ENCODE data around the gene EVI5L.
A peak's percentile ranks its signal among the peaks of the same experiment; 100 is the strongest.

Gene EVI5L

GRCh38 chr19:7818806-7819205, 11.2 kb upstream of the EVI5L start:
- no peak for DNase-seq

- no peak for DNase-seq
Measured at GRCh38 chr19:7819337-7819736, 10.7 kb upstream of the EVI5L start.

GRCh38 chr19:7820588-7820987, 9.4 kb upstream of the EVI5L start:
- DNase-seq, result no peak

DNA sequence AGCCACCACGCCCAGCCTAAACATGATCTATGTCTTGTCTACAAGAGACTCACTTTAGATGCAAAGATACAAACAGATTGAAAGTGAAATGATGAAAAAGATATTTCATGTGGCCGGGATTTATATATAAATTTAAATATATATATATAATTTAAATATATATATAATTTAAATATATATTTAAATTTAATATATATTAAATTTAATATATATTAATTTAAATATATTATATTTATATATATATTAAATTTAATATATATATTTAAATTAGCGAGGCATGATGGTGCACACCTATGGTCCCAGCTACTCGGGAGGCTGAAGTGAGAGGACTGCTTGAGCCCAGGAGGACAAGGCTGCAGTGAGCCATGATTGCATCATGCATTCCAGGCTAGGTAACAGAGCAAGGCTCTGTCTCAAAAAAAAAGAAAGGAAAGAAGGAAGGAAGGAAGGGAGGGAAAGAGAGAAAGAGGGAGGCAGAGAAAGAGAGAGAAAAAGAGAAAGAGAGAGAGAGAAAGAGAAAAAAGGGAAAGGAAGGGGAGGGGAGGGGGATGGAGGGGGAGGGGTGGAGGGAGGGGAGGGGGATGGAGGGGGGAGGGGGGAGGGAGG, 7.0 kb upstream of the EVI5L start:
- no peak for DNase-seq

DNA sequence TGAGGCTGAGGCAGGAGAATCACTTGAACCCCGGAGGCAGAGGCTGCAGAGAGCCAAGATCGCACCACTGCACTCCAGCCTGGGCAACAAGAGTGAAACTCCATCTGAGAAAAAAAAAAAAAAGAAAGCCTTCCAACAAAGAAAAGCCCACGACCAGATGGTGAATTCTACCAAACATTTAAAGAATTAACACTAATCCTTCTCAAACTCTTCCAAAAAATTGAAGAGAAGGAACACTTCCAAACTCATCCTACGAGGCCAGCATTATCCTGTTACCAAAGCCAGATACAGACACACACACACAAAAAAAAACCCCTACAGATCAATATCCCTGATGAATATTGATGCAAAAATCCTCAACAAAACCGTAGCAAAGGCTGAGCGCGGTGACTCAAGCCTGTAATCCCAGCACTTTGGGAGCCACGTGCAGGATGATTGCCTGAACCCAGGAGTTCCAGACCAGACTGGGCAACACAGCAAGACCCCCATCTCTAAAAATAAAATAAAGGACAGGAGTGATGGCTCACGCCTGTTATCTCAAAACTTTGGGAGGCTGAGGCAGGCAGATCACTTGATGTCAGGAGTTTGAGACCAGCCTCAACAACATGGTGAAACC, 6.2 kb upstream of the EVI5L start:
- peak; percentile 26 for DNase-seq

DNA sequence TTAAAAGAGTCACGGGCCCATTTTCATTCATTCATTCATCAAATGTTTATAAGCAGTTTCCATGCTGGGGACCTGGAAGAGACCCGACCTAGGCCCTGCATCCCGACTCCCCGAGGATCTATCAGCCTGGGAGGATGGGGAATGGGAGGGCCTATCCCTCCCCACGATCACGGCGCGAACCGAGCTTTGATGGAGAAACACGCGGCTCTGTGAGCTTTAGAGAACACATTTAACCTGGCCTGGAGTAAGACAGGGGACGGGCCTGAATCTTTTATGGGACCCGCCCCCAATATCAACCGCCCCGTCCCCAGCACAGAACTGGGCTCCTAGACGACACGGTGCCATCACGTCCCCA, 875 bp upstream of the EVI5L start:
- DNase-seq, result no peak

- no peak for DNase-seq
Measured at GRCh38 chr19:7830272-7830771, 304 bp downstream of the EVI5L start.

- no peak for DNase-seq
Measured at GRCh38 chr19:7830823-7831222, 805 bp downstream of the EVI5L start.

- peak; percentile 45 for DNase-seq
Measured at GRCh38 chr19:7831452-7831851, 1.4 kb downstream of the EVI5L start.

- DNase-seq, result no peak
Measured at GRCh38 chr19:7832009-7832408, 2.0 kb downstream of the EVI5L start.

DNA sequence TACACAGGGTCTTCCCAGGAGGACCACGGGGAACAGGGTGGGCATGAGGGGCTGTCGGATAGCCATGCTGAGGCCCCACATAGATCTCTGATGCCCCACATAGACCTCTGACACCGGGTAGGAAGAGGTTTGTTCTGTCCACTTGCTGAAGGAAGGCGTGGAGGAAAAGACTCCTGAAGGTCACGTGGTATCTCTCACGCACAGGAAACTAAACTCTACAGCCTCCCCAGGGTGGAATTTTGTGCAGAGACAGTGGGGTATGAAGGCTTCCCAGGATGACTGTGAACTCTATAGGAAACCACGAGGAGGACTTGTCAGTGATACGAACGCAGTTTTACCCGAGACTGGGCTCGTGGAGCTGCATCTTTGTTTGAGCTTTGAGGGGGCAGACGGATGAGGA, 2.8 kb downstream of the EVI5L start:
- DNase-seq, result no peak

- peak; percentile 9 for DNase-seq
Measured at GRCh38 chr19:7833225-7834099, 3.4 kb downstream of the EVI5L start.

GRCh38 chr19:7839476-7839875, 9.5 kb downstream of the EVI5L start:
- no peak for DNase-seq

DNA sequence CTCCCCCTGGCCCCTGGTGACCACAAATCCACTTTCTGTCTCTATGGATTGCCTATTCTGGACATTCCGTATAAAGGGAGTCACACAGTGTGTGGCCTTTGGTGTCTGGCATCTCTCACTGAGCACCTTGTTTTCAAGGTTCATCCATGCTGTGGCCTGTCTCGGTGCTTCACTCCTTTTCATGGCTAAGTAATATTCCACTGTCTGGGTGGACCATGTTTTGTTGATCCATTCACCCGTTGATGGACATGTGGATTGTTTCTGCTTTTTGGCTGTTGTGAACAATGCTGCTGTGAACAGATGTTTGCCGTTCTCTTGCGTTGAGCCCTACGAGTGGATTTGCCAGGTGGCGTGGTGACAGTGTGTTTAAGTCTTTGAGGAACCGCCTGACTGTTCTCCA, 10.6 kb downstream of the EVI5L start:
- no peak for DNase-seq

- DNase-seq, result no peak
Measured at GRCh38 chr19:7841751-7842660, 12.0 kb downstream of the EVI5L start.

GRCh38 chr19:7842661-7843294, 12.8 kb downstream of the EVI5L start:
- DNase-seq, result no peak

- DNase-seq, result no peak
Measured at GRCh38 chr19:7843521-7843920, 13.5 kb downstream of the EVI5L start.

DNA sequence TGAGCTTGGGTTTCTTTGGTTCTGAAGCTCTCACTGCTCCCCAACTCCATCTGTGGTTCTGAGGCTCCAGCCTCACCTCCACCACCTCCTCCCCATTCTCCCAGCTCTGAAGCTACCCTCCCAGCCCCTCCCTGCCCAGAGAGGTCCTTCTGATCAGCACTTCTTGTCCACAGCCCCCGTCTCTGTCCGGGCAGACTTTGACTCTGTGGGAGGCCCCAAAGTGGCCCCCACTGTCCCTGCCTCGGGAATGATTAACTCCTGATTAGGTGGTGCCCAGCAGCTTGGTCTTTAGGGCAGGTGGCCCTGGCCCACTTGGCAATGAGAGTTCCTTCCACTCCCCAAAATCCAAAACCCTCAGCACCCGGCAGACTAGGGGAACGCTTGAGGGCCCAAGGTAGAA, 14.4 kb downstream of the EVI5L start:
- DNase-seq, result no peak

DNA sequence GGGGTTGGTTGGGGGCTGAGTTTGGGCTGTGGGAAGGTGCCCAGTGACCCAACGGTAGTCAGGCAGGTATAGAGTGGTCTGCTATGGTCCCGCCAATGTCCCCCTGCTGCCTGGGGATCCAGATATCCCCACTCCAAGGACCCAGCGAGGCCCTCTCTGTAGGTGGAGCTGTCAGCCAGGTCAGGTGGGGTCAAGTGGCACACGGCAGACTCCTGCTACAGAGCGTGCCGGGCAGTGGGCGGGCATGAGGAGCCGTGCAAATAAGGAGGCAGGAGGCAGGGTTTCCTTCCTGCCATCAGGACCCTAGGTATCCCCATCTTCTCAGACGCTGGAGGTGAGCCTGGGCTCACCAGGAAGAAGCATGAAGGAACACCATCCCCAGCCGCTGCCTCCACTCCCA, 14.9 kb downstream of the EVI5L start:
- no peak for DNase-seq

- DNase-seq, result no peak
Measured at GRCh38 chr19:7845390-7846154, 15.6 kb downstream of the EVI5L start.

DNA sequence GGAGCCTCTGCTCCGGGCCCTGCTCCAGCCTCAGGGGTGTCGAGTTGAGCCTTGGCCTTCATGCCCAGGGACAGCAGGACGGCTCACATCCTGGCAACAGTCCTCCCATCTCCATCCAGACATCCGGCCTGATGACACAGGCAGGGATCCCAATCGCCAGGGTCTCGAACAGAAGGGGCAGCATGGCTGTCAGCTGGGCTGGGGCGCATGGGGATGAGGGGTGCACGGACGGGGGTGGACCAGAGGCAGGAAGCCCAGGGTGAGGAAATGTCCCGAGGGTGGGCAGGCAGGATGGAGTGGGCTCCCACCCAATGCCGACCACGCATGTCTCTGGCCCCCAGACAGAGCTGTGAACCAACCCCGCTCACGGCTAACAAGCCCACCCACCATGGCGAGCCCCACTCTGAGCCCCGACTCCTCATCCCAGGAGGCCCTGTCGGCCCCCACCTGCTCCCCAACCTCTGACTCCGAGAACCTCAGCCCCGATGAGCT, 16.2 kb downstream of the EVI5L start:
- DNase-seq, result no peak

Measured in HCEC 1CT (cell line).